ENCODE results near the gene FBLN1. TPM values are rescaled to one million over a fixed set of nuclear protein-coding genes. Genes with fewer than 3 reads are reported as not detected.

Gene FBLN1
- polyA plus RNA-seq, 1 donor from 2014 or later = 3.4 TPM

DNA sequence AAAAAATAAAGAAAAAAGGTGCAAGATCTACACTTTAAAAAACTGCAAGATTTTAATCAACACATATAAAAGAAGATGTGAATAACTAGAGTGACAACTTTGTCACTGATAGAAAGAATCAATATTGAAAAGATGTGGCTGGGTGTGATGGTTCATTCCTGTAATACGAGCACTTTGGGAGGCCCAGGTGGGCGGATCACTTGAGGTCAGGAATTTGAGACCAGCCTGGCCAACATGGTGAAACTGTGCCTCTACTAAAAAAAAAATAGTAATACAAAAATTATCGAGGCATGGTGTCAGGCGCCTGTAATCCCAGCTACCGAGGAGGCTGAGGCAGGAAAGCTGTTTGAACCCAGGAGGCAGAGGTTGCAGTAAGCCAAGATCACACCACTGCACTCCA, 21.0 kb upstream of the FBLN1 start (continued):
- TF ChIP-seq EP300 (conservative IDR thresholded peaks at IDR 0.05; ENCODE audit: poor library complexity, severe bottlenecking) = no peak
- no peak for TF ChIP-seq MXI1 (conservative IDR thresholded peaks at IDR 0.05; ENCODE audit: poor library complexity, severe bottlenecking)
- no peak for TF ChIP-seq POLR2AphosphoS5 (IDR thresholded peaks at IDR 0.05)

GRCh38 chr22:45482169-45482568, 20.5 kb upstream of the FBLN1 start:
- no peak for TF ChIP-seq EZH2 (IDR thresholded peaks at IDR 0.05; ENCODE audit: borderline replicate concordance, insufficient read depth, low read length, poor library complexity, severe bottlenecking)
- TF ChIP-seq RAD21 (conservative IDR thresholded peaks at IDR 0.05) = no peak
- TF ChIP-seq TAF1 (IDR thresholded peaks at IDR 0.05; ENCODE audit: low read depth) = no peak
- TF ChIP-seq MXI1 (conservative IDR thresholded peaks at IDR 0.05; ENCODE audit: poor library complexity, severe bottlenecking) = no peak
- no peak for TF ChIP-seq POLR2AphosphoS5 (IDR thresholded peaks at IDR 0.05)
- no peak for TF ChIP-seq CTCF (IDR thresholded peaks at IDR 0.05; ENCODE audit: poor library complexity, severe bottlenecking)
- H3K79me2 ChIP-seq (replicated peaks; ENCODE audit: insufficient read depth, low read length) = no peaks in the 10 kb centered on the region
- H2AFZ ChIP-seq (ENCODE audit: low read depth, low read length) = no peak overlapping the region

DNA sequence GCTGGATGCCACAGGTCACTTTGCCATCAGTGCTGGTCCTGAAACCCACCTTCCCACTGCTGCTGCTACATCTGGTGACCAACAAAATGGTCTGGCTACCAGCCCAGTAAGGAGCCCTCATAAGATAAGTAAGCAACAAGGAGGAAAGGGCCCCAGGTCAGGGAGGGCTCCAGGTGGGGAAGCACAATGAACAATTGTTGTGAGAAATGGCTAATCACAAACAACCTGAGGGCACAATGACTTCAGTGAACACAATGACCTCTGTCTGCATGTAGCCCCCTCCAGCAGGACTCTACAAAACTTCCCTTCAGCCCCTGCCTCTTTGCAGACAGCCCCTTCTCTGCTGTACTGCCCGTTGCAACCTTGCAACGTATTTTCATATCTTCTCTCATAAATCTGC, 19.4 kb upstream of the FBLN1 start:
- H3K27me3 ChIP-seq (ENCODE audit: insufficient read depth, low read depth, low read length) = no peaks in the 10 kb centered on the region
- H3K36me3 ChIP-seq (ENCODE audit: insufficient read depth, low read length) = no peaks in the 10 kb centered on the region
- no peak overlapping the region for H3K4me2 ChIP-seq (ENCODE audit: low read length)
- H3K79me2 ChIP-seq (replicated peaks; ENCODE audit: insufficient read depth, low read length) = no peaks in the 10 kb centered on the region
- no peak overlapping the region for H3K4me3 ChIP-seq (ENCODE audit: low read length)
- TF ChIP-seq SMC3 (conservative IDR thresholded peaks at IDR 0.05; ENCODE audit: poor library complexity) (no peak), MXI1 (conservative IDR thresholded peaks at IDR 0.05; ENCODE audit: poor library complexity, severe bottlenecking) (no peak), CTCF (IDR thresholded peaks at IDR 0.05; ENCODE audit: poor library complexity, severe bottlenecking) (no peak), POLR2AphosphoS5 (IDR thresholded peaks at IDR 0.05) (no peak), REST (IDR thresholded peaks at IDR 0.05; ENCODE audit: borderline replicate concordance) (no peak), RAD21 (conservative IDR thresholded peaks at IDR 0.05) (no peak), EP300 (conservative IDR thresholded peaks at IDR 0.05; ENCODE audit: poor library complexity, severe bottlenecking) (no peak), EZH2 (IDR thresholded peaks at IDR 0.05; ENCODE audit: borderline replicate concordance, insufficient read depth, low read length, poor library complexity, severe bottlenecking) (no peak), TAF1 (IDR thresholded peaks at IDR 0.05; ENCODE audit: low read depth) (no peak)
- no peak overlapping the region for H3K9ac ChIP-seq (ENCODE audit: low read length)
- no peaks in the 10 kb centered on the region for H3K9me2 ChIP-seq (ENCODE audit: insufficient read depth, low read length)
- no peak overlapping the region for H3K27ac ChIP-seq (ENCODE audit: low read length)
- no peaks in the 10 kb centered on the region for H3F3A ChIP-seq (ENCODE audit: insufficient read depth, low read length, poor library complexity, severe bottlenecking)
- H3K9me3 ChIP-seq (ENCODE audit: low read length) = no peaks in the 10 kb centered on the region
- H2AFZ ChIP-seq (ENCODE audit: low read depth, low read length) = no peak overlapping the region
- no peaks in the 10 kb centered on the region for H4K20me1 ChIP-seq (ENCODE audit: insufficient read depth)

More at GRCh38 chr22:45482169-45482568, 20.5 kb upstream of the FBLN1 start:
- Histone ChIP-seq H3F3A (ENCODE audit: insufficient read depth, low read length, poor library complexity, severe bottlenecking) (no peaks in the 10 kb centered on the region), H3K27ac (ENCODE audit: low read length) (no peak overlapping the region), H3K4me2 (ENCODE audit: low read length) (no peak overlapping the region), H3K9me3 (ENCODE audit: low read length) (no peaks in the 10 kb centered on the region), H4K20me1 (ENCODE audit: insufficient read depth) (no peaks in the 10 kb centered on the region), H3K9me2 (ENCODE audit: insufficient read depth, low read length) (no peaks in the 10 kb centered on the region), H3K27me3 (ENCODE audit: insufficient read depth, low read depth, low read length) (no peaks in the 10 kb centered on the region), H3K36me3 (ENCODE audit: insufficient read depth, low read length) (no peaks in the 10 kb centered on the region), H3K4me3 (ENCODE audit: low read length) (no peak overlapping the region), H3K9ac (ENCODE audit: low read length) (no peak overlapping the region)

Data from neural cell (in vitro differentiated cells).